NOMO-1 treated with dmso at 0.1 percent for 144 hours (cell line): Measurements from ENCODE around the gene DHRS7B.
"Not testable (repeated sequence)": the region's sequence is repeated elsewhere in the genome, so short reads cannot be mapped to it uniquely, and the experiment has no call there.

Experiments used
- DNase-seq: peaks from one replicate; lab custom pipeline; 2025; ENCODE audit not compliant: unreplicated experiment; lab: John Stamatoyannopoulos, UW

Gene DHRS7B, protein sequence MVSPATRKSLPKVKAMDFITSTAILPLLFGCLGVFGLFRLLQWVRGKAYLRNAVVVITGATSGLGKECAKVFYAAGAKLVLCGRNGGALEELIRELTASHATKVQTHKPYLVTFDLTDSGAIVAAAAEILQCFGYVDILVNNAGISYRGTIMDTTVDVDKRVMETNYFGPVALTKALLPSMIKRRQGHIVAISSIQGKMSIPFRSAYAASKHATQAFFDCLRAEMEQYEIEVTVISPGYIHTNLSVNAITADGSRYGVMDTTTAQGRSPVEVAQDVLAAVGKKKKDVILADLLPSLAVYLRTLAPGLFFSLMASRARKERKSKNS

DNA sequence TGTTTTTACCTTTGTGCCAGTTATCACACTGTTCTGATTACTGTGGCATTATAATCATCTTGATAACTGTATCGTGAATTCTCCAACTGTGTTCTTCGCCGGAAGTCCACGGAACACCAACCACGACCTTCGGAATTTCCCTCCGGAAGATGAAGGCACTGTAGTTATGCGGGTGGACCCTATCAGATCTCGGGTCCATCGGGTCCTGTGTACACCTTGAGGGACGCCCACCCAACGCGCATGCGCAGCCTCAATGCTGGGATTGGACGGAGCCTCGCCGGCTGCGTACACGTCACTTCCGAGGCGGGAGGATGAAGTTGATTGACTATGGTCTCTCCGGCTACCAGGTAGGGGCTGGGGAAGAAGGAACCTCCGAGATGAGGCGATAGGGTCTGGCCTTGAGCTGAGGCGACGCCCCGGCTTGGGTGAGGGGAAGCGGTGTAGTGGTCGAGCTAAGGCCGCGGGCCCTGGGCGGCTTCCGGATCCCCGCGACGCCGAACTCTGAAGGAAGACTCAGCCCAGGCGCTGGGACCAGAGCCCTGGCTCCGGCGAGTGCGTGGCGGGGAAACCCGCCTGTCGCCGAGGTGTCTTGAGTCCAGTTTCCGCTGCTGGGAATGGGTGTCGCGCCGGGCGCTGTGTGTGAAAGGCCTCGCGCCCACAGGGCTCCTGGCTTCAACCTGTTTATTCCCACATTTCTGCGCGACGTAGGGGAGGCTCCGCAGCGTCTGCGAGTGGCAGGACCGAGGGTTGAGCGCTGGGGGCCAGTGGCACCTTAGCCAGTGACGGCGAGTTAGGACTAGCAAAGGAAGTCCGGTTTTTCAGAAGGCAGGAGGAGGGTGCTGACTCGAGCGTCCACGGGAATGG lies at the start of gene DHRS7B:
Gene DHRS7B, plus strand, starts transcription at position 320 of the 864 bp plus-strand sequence. Its CDS starts 8 bp downstream, at position 328.
- DNase-seq, result peak; percentile 93

DNA sequence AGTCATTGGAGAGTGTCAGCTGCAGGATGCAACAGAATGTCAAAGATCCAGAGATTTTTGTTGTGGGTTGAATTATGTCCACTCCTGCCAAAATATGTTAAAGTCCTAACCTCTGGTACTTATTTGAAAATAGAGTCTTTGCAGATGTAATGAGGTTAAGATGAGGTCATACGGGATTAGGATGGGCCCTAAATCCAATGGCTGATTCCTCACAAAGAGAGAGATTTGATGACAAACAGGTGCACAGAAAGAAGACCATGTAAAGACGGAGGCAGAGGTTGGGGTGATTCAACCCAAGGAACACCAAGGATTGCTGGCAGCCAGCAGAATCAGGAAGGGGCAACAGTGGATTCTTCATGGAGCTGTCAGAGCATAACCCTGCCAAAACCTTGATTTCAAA lies 49.5 kb upstream of the DHRS7B start:
- no peak for DNase-seq

DNA sequence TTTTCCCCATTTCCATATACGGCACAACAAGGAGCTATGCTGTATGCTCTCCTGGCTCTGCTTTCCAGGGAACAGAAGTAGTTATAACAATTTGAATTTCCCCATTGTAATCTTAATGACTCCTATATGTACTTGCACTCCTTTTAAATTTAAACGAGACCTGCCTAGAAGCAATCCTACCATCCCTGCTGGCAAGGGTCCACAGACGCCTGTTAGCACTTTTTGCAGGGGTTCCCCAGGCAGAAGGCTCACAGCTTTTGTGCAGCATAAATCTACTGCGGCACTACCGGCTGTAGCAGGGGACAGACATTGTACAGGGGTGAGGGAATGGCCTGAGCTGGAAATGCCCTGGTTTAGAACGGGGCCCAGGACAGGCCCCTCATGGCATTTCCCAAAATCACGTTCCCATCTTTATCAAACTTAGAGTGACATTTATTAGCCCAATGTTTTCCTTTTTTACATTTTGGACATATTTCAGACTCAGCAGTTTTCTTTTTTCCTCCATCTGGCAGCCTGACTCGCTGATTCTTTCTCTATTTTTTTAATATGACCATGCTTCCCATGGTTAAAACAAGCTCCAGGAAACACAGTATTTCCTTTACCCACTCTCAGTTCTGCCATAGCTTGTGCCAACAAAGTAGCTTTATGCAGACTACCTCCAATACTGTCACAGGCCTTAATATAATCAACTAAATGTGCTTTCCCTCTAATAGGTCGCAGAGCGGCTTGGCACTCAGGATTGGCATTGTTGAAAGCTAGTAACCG lies 48.6 kb upstream of the DHRS7B start:
- DNase-seq, result no peak

DNA sequence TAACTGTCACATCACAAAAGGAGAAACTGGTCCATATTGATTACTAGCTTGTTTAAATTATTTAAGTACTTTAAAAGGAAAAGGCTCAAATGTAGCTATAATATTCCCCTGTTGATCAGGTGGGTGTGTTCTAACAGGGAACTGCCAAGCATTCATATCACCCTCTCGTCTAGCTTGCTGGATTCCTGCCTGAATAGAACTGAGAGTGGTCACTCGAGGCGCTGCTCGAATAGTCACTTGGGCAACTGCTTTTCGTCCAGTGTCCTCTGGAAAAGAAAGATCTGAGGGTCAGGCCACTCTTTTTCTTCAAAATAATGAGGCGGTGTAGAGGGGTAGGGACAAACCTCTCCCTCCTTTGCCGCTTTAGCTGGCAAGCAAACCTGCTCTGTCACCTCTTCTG lies 47.6 kb upstream of the DHRS7B start:
- no peak for DNase-seq

DNA sequence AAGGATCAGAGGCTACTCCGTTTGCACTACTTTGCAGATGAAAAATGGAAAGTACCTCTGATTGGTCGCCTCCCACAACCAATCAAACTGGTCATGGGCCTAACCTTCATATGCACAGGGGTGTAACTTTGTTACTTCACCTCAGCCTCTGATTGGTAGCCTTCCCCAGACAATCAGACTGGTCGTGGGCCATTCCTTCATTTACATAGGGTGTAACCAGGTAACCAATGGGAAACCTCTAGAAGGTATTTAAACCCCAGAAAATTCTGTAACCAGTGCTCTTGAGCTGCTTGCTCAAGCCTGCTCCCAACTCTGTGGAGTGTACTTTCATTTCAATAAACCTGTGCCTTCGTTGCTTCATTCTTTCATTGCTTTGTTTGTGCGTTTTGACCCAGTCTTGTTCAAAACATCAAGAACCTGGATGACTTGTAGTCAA lies 44.7 kb upstream of the DHRS7B start:
- DNase-seq, result no peak

DNA sequence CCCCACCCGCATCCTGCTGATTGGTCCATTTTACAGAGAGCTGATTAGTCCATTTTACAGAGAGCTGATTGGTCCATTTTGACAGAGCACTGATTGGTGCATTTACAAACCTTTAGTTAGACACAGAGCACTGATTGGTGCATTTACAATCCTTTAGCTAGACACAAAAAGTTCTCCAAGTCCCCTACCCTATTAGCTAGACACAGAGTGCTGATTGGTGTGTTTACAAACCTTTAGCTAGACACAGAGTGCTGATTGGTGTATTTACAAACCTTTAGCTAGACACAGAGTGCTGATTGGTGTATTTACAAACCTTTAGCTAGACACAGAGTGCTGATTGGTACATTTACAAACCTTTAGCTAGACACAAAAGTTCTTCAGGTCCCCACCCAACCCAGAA lies 41.5 kb upstream of the DHRS7B start:
- DNase-seq, result not testable (repeated sequence)

DNA sequence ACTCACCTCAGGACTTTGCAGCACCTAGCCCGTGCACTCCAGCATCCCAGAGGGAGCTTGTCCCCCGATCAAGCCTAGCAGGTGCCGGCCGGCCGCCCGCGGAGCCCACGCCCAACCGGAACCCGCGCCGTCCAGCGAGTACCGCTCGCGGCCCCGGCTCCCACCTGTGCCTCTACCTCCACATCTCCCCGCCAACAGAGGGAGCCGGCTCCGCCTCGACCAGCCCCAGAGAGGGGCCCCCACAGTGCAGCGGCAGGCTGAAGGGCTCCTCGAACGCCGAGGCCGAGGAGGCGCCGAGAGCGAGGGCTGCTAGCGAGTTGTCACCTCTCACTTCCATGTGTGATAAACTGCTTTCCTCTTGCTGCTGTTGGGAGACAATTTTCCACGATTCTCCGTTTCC lies 41.1 kb upstream of the DHRS7B start:
- no peak for DNase-seq

DNA sequence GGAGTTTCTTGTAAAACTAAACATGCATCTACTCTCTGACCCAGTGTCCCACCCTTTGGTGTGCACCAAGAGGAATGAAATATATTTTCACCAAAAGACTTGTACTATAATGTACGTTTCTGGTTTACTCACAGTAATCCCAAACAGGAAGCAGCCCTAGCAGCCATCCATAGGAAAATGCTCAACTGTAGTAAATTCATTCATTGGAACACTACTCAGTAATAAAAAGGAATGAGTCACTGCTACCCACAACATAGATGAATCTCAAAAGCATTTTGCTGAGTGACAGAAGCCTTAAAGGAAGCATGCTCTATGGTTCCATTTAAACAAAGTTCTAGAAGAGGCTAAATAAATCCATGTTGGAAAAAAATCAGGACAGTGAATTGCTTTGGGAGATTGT lies 37.6 kb upstream of the DHRS7B start:
- no peak for DNase-seq

DNA sequence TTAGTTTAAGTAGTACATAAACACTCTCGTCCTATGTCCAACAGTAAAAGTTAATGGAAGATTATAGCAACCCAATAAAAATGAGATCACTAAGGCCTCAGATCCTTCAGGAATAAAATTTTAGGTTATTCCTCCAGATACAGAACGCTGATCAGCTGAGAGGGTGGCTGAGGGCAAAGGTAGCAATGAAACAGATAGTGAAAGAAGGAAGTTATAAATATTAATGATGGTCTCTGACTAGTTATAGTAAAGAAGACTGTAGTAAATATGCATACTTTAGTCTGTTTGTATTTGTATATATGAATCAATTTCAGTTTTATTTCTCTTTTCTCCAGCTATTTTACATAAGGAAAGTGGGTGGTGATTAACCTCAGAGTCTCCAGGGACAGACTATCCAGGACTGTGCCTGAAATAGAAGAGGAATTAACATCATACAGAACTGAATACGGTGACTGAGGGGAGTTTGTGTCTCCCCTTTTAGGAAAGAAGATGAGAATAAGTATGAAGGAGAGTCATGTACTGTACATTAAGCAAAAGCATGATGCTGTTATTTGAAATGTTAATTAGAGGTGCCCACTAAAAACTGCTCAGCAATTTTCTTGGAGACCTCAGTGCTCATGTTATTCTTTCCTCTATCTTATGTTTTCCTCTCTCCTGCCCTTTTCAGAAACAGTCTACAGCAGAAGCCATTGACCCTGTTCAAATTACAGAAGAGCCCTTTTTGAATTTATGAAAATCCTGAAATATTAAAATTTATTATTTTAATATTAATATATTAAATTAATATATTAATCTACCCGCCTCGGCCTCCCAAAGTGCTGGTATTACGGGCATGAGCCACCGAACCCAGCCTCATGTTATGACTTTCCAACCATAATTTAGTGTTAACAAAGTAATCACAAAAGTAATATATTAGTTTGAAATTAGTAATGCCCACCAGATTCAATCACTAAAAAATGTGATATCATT lies 36.5 kb upstream of the DHRS7B start:
- no peak for DNase-seq

DNA sequence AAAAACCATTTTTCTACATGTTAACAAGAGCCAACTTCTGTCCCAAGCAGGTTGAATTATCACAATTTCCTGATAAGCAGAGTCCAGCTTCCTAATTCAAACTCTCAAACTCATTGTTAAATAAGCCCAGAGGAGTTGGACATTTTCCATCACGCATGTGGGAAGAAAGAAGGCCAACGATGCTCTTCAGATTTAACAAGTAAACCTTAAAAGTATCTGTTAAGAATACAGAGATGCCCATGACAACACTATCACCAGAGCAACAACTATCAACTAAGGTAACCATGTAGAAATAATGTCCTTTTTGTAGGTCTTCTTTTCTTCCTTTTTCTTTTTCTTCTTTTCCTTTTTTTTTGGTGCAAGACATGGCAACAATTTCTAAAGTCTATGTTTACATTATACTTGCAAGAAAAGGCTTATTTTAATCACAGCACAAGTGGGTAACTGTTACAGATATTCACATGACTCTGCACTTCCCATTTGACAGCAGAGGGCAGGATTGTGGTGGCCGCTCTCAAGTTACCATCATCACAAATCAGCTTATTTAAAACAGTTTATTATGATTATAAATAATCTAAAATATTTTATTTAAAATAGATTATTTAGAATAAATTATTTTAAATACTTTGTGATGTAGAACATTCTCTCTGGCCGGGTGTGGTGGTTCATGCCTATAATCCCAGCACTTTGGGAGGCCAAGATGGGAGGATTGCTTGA lies 35.7 kb upstream of the DHRS7B start:
- no peak for DNase-seq

DNA sequence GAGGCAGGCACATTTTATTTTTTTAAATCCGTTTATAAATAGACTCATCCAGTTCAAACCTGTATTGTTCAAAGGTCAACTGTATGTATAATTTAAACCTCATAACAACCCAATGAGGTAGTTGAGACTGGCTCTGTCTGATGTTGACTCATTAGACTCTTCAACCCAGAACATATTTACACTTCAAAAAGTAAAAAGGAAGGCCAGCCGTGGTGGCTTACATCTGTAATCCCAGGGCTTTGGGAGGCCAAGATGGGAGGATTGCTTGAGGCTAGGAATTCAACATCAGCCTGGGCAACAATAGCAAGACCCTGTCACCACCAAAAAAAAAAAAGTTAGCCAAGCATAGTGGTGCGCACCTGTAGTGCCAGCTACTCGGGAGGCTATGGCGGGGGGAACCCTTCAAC lies 32.5 kb upstream of the DHRS7B start:
- DNase-seq, result no peak

DNA sequence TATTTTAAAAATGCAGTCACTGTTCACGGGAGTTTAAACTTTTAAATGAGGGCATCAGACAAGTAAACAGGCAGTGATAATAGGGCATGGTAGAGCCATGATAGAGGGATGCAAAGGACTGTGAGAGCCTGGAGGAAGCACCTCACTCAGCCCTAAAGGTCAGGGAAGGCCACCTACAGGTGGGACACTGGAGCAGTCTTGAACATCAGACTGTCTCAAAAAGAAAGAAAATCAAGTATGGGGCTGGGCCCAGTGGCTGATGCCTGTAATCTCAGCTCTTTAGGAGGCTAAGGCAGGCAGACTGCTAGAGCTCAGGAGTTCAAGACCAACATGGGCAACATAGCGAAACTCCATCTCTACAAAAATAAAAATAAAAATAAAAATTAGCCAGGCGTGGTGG lies 31.0 kb upstream of the DHRS7B start:
- DNase-seq, result no peak

DNA sequence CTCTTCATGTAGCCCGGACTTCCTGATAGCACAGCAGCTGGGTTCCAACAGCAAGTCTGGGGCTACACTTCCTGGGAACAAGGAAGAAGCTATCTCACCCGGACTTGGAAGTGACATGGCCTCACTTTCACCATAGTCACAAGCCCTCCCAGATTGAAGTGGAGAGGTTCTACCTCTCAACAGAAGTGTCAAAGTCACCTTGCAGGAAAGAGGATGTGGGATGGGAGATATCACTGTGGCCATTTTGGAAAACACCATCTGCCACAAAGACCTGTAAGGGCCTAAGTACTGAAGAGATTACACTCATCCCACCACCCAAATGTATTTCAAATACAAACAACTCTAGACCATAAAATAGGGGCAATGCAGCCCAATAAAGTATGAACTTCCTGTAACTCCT lies 29.9 kb upstream of the DHRS7B start:
- no peak for DNase-seq

DNA sequence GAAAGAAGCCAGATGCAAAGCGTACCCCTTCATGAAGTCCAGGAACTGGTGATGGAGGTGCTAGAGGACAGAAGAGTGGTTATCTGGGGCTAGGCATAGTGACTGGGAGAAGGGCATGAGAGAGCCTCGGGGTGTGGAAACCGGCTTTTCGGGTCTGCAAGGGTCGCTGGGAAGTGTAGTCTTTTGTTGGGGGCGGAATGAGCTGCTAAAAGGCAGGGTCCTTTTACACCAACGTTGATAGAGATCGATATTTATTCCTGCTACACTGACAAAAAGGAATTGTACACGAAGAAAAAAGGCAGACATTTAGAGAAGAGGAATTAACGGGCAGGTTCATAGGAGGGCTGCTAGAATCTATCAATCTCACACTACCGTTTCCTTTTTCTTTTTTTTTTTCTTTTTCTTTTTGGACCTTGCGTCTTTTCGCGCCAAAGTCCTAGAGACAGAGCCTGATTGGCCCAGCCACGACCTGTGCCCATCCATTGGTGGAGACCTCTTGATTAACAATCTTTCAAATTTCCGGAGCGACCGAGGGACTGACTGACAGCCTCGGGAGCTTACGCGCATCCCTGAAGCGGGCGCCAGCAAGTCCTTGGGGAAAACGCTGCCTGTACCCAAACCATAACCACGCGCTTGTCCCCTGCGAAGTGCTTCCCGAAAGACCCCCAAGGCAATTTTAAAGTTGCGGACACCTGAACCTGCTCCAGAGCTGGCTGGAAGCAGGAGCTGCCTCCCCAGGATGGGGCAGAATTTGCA lies 27.7 kb upstream of the DHRS7B start:
- peak; percentile 91 for DNase-seq

DNA sequence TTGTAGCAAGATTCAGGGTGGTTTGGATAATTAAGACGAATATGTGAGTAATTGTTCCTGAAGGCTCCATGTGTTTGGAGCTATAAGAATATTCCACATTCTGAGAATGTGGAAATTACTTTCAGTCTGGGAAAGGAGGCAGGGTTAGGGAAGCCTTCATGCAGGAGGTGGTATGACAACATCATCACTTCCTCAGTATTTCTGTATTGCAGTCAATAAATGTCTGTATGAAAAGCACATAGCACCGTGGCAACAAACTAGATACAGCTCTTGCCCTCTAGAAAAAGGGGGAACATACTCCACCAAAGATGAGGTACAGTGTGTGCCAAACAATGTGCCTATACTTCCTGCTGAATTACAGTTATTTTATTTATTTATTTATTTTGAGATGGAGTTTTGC lies 26.1 kb upstream of the DHRS7B start:
- no peak for DNase-seq

DNA sequence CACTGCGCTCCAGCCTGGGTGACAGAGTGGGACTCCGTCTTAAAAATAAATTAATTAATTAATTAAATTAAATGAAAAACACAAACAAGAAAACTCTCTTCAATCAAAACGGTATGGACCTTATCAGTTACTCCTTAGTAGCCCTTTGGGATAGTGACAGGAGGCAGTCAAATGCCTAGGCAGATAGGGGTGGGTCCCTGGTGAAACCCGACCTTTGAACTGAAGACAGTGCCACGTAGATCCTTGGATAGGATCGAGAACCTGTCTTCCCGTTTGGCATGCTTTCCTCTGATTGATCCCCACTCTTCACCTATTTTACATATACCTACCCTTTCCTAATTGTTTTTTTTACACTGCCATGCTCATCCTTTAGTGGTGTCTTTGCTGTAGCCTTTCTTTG lies 22.2 kb upstream of the DHRS7B start:
- DNase-seq, result no peak

DNA sequence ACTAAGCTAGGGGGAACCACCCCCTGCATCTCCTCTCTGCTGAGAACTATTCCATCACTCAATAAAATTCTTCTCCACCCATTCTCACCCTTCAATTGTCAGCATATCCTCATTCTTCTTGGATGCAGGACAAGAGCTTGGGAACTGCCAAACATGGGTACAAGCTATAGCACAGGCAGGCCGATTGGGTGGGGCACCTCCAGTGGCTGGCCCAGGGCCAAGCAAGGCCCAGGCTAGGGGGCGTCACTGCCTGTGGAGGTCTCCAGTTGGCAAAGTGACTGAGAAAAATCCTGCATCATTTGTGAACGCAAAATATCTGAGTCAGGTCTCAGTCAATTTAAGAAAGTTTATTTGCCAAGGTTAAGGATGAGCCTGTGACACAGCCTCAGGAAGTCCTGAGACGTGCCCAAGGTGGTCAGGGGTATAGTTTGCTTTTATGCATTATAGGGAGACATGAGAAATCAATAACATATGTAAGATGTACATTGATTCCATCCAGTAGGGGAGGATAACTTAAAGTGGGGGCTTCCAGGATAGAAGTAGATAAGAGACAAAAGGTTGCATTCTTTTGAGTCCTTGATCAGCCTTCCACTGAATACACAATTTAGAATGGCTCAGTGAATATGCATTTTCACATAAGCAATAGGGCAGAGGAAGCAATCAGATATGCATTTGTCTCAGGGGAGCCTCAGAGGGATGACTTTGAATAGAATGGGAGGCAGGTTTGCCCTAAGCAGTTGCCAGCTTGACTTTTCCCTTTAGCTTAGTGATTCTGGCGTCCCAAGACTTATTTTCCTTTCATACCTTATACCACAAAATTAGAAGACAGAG lies 21.5 kb upstream of the DHRS7B start:
- DNase-seq, result no peak

DNA sequence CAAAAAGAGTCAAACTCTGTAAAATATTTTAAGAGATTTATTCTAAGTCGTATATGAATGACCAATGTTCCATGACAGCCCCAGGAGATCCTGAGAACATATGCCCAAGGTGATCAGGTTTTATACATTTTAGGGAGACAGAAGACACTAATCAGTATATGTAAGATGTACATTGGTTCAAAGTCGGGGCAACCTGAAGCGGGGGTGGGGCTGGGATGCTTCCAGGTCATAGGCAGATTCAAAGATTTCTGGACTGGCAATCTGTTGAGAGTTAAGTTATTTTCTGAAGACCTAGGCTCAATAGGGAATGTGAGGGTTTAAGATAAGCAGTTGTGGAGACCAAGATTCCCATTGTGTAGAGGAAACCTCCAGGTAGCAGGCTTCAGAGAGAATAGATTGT lies 20.4 kb upstream of the DHRS7B start:
- no peak for DNase-seq
